CD14-positive monocyte (primary cell): ENCODE measurements around the gene ZSWIM9. TPM values are rescaled to one million over a fixed set of nuclear protein-coding genes. Genes with fewer than 3 reads are reported as not detected.

Experiments used
- DNase-seq, 3 donors: peaks; one replicate each; pipeline ENCODE4 v3.0.0-alpha.2; 2011 to 2022
- H2AFZ ChIP-seq: 2 replicates; pipeline ENCODE4 v1.6.0; 2012; ENCODE audit warnings: mild to moderate bottlenecking, low read depth, low read length, inconsistent platforms; ENCODE audit not compliant: insufficient read depth, poor library complexity, severe bottlenecking
- H3K27ac ChIP-seq, 2 donors: 1 replicate in 1 of 2; 2 replicates in 1 of 2; pipeline ENCODE4 v1.5.1; 2012 to 2013; ENCODE audit warnings: low read length in 2 of 2, control low read depth in 1 of 2, inconsistent platforms in 1 of 2, low read depth in 1 of 2, mild to moderate bottlenecking in 1 of 2
- H3K27me3 ChIP-seq, 2 donors: one replicate each; pipeline versions ENCODE4 v1.6.0 to v1.6.1; 2011 to 2013; ENCODE audit warnings: low read length in 2 of 2; ENCODE audit not compliant: control insufficient read depth in 2 of 2, insufficient read depth in 2 of 2
- H3K36me3 ChIP-seq, 2 donors: replicated peaks in 1 of 2; 1 replicate in 1 of 2; 2 replicates in 1 of 2; pipeline versions ENCODE4 v1.5.1 to v1.6.1; 2012 to 2013; ENCODE audit warnings: low read length in 2 of 2, control low read depth in 1 of 2, inconsistent platforms in 1 of 2, mild to moderate bottlenecking in 1 of 2; ENCODE audit not compliant: insufficient read depth in 2 of 2, control insufficient read depth in 1 of 2
- H3K4me1 ChIP-seq, 2 donors: 1 replicate in 1 of 2; 2 replicates in 1 of 2; pipeline versions ENCODE4 v1.5.1 to v1.6.1; 2012 to 2013; ENCODE audit warnings: low read length in 2 of 2, control low read depth in 1 of 2, inconsistent platforms in 1 of 2, mild to moderate bottlenecking in 1 of 2, moderate library complexity in 1 of 2; ENCODE audit not compliant: insufficient read depth in 2 of 2, control insufficient read depth in 1 of 2
- H3K4me2 ChIP-seq: replicated peaks from 2 replicates; pipeline ENCODE3; 2012; ENCODE audit warnings: low read length, moderate library complexity, mild to moderate bottlenecking; ENCODE audit not compliant: poor library complexity, severe bottlenecking; ENCODE audit errors: extremely low read depth
- H3K4me3 ChIP-seq, 3 experiments: fragments of 200-600 bp in 1 of 3; sonication (generic) in 1 of 3; replicated peaks in 1 of 3; 1 replicate in 2 of 3; 2 replicates in 1 of 3; pipeline ENCODE4 v1.5.1; 2011 to 2013; ENCODE audit warnings: low read length in 3 of 3, mild to moderate bottlenecking in 3 of 3, control low read depth in 2 of 3, low read depth in 2 of 3, inconsistent platforms in 1 of 3, moderate library complexity in 1 of 3
- H3K79me2 ChIP-seq: 2 replicates; pipeline ENCODE4 v1.6.0; 2012; ENCODE audit warnings: mild to moderate bottlenecking, control low read depth, inconsistent platforms, low read length, moderate library complexity; ENCODE audit not compliant: insufficient read depth
- H3K9ac ChIP-seq: 2 replicates; pipeline ENCODE4 v1.6.0; 2017; ENCODE audit warnings: low read length, mild to moderate bottlenecking; ENCODE audit not compliant: insufficient read depth, poor library complexity, severe bottlenecking
- H3K9me3 ChIP-seq, 2 donors: replicated peaks in 1 of 2; 1 replicate in 1 of 2; 2 replicates in 1 of 2; pipeline versions ENCODE4 v1.5.1 to v1.6.1; 2012 to 2013; ENCODE audit warnings: low read length in 2 of 2, control low read depth in 1 of 2; ENCODE audit not compliant: control insufficient read depth in 1 of 2, insufficient read depth in 1 of 2
- H4K20me1 ChIP-seq: 2 replicates; pipeline ENCODE4 v1.6.0; 2012; ENCODE audit warnings: mild to moderate bottlenecking, low read length, control low read depth, moderate library complexity; ENCODE audit not compliant: insufficient read depth
- H3K27ac Mint-ChIP-seq, 7 donors: one replicate each; pipeline ENCODE4 v1.8.0; 2020; ENCODE audit warnings: mild to moderate bottlenecking in 7 of 7, mixed read lengths in 7 of 7, moderate library complexity in 6 of 7, inconsistent platforms in 2 of 7
- H3K27me3 Mint-ChIP-seq, 3 donors: one replicate each; pipeline ENCODE4 v1.8.0; 2021 to 2022; ENCODE audit warnings: low read depth in 3 of 3, mild to moderate bottlenecking in 3 of 3, mixed read lengths in 3 of 3, moderate library complexity in 3 of 3, inconsistent platforms in 1 of 3
- H3K36me3 Mint-ChIP-seq, 2 donors: one replicate each; pipeline ENCODE4 v1.8.0; 2020; ENCODE audit warnings: mixed read lengths in 2 of 2, inconsistent platforms in 1 of 2, mild to moderate bottlenecking in 1 of 2
- H3K4me1 Mint-ChIP-seq: one replicate; pipeline ENCODE4 v1.8.0; 2020; ENCODE audit warnings: mild to moderate bottlenecking, mixed read lengths
- H3K4me3 Mint-ChIP-seq, 2 donors: one replicate each; pipeline ENCODE4 v1.8.0; 2020; ENCODE audit warnings: mild to moderate bottlenecking in 2 of 2, mixed read lengths in 2 of 2, moderate library complexity in 1 of 2
- H3K9me3 Mint-ChIP-seq, 7 donors: one replicate each; pipeline ENCODE4 v1.8.0; 2020 to 2022; ENCODE audit warnings: mixed read lengths in 7 of 7, mild to moderate bottlenecking in 6 of 7, moderate library complexity in 6 of 7, inconsistent platforms in 2 of 7
- whole genome bisulfite sequencing: methylation state at CpG from one replicate; pipeline ENCODE4 v1.1.5; 2013; ENCODE audit warnings: missing lambda C conversion rate; ENCODE audit not compliant: insufficient coverage; 5-methylcytosine and 5-hydroxymethylcytosine counted together
- intact Hi-C, 2 donors: fragments of 100-400 bp; cut with micrococcal nuclease; formaldehyde crosslinking; loops; one replicate each; pipeline versions ENCODE4 v1.15.0 to v1.15.1; 2023
- polyA plus RNA-seq, 3 donors: library from polyadenylated mRNA; depleted of rRNA in 1 of 3; unstranded in 2 of 3; stranded (reverse) in 1 of 3; fragments of 300-500 nt in 2 of 3; fragments of >200 nt in 1 of 3; fragmentation: Illumina TruSeq in 2 of 3; gene quantifications; 1 replicate in 2 of 3; 2 replicates in 1 of 3; pipeline ENCODE4 v1.2.3, GENCODE V29; 2012 to 2021
- TF ChIP-seq, protein P1 (sequence below): fragments of 200-600 bp; IDR thresholded peaks from one replicate; pipeline ENCODE4 v1.8.0; 2022; ENCODE audit warnings: antibody characterized with exemption, mild to moderate bottlenecking

Gene ZSWIM9
- polyA plus RNA-seq, 3 donors = 0.28 to 2.5 (median 0.97) TPM

DNA sequence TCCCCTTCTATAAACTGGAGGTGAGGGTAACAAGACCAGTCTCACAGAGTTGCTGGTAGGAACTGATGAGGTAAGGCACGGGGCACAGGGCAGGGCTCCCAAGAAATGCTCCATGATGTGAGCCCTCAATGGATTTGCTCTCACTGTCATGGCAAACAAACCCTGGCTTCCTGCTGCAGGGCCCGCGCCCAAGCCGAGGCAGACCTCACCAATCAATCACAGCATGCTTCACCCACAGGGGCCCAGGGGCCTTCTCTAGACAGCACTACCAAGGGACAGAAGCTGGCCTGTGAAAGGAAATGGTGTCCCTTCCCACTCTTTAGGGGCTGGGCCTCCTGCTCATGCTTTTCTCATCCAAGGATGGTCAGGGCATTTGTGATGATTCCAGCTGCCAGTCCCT lies 33.9 kb upstream of the ZSWIM9 start:
- TF ChIP-seq, protein P1, sequence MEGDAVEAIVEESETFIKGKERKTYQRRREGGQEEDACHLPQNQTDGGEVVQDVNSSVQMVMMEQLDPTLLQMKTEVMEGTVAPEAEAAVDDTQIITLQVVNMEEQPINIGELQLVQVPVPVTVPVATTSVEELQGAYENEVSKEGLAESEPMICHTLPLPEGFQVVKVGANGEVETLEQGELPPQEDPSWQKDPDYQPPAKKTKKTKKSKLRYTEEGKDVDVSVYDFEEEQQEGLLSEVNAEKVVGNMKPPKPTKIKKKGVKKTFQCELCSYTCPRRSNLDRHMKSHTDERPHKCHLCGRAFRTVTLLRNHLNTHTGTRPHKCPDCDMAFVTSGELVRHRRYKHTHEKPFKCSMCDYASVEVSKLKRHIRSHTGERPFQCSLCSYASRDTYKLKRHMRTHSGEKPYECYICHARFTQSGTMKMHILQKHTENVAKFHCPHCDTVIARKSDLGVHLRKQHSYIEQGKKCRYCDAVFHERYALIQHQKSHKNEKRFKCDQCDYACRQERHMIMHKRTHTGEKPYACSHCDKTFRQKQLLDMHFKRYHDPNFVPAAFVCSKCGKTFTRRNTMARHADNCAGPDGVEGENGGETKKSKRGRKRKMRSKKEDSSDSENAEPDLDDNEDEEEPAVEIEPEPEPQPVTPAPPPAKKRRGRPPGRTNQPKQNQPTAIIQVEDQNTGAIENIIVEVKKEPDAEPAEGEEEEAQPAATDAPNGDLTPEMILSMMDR = no peak
- no peak for DNase-seq
- peaks cover 0 to 1% (median 0%) of the 10 kb centered on the region in 3 donors for H3K27me3 Mint-ChIP-seq
- Histone ChIP-seq H3K36me3 (peaks cover 16 to 44% of the 10 kb centered on the region in 2 donors), H3K9me3 (no peaks in the 10 kb centered on the region), H3K4me2 (no peak overlapping the region), H3K9ac (no peak overlapping the region), H3K79me2 (no peaks in the 10 kb centered on the region), H3K27me3 (no peaks in the 10 kb centered on the region), H3K27ac (no peak overlapping the region), H2AFZ (no peak overlapping the region), H3K4me3 (no peak overlapping the region), H4K20me1 (no peaks in the 10 kb centered on the region), H3K4me1 (no peaks in the 10 kb centered on the region)
- intact Hi-C loops = no loop called here
- peak overlapping the region in 2 of 7 donors; percentile 6 to 25 for H3K27ac Mint-ChIP-seq
- H3K9me3 Mint-ChIP-seq = no peaks in the 10 kb centered on the region
- 100% methylated on average over 4 of the region's 4 CpGs for WGBS
- H3K36me3 Mint-ChIP-seq = peaks cover 38 to 59% of the 10 kb centered on the region in 2 donors
- no peaks in the 10 kb centered on the region for H3K4me1 Mint-ChIP-seq
- no peak overlapping the region for H3K4me3 Mint-ChIP-seq

DNA sequence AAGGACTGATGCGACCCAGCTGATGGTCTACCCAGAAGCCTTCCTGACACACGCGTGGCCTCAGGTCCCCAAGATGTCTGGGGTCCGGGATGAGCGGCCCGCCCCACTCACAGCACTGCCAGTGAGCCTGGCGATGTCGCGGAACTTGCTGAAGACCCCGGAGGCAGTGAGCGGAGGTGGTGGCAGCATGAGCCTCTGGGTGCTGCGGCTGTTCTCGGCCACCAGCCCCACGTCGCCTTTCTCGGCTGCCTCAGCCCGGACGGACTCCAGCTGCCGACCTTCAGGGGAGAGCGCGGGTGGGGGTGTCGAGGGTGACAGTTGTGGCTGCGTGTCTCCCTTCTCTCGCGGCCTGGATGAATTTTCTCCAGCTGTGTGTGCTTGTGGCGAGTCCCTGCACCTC lies 33.1 kb upstream of the ZSWIM9 start:
- no peak overlapping the region for H3K4me2 ChIP-seq
- 97% methylated on average over 25 of the region's 26 CpGs for WGBS
- no peaks in the 10 kb centered on the region for H3K4me1 ChIP-seq
- TF ChIP-seq, protein P1 = no peak
- no peak overlapping the region for H3K27ac ChIP-seq
- Mint-ChIP-seq H3K9me3 (no peaks in the 10 kb centered on the region), H3K4me1 (no peaks in the 10 kb centered on the region), H3K4me3 (no peak overlapping the region), H3K27me3 (peaks cover 0 to 1% (median 0%) of the 10 kb centered on the region in 3 donors), H3K36me3 (peaks cover 39 to 57% of the 10 kb centered on the region in 2 donors), H3K27ac (peak overlapping the region in 3 of 7 donors; percentile 38 to 61 (median 61))
- H3K79me2 ChIP-seq = no peaks in the 10 kb centered on the region
- H3K36me3 ChIP-seq = peaks cover 16 to 46% of the 10 kb centered on the region in 2 donors
- no peak overlapping the region for H3K9ac ChIP-seq
- intact Hi-C loops = no loop called here
- H2AFZ ChIP-seq = no peak overlapping the region
- no peaks in the 10 kb centered on the region for H3K9me3 ChIP-seq
- no peaks in the 10 kb centered on the region for H4K20me1 ChIP-seq
- no peak overlapping the region for H3K4me3 ChIP-seq
- no peak for DNase-seq
- no peaks in the 10 kb centered on the region for H3K27me3 ChIP-seq
